Endothelial cell of umbilical vein (primary cell): ENCODE results near the gene PIGZ. TPM values are rescaled to one million over a fixed set of nuclear protein-coding genes. Genes with fewer than 3 reads are reported as not detected.

Source experiments
- BruUV-seq: library from RNA; stranded (reverse); fragments of 400-500 nt; replicated peaks from 2 replicates; lab custom pipeline; 2021; lab: Mats Ljungman, UMichigan
- CTCF ChIA-PET: fragments of 300-600, 350-600 bp; sonication (Branson Sonifier 250); formaldehyde crosslinking; loops from one replicate; lab custom pipeline; 2021; ENCODE audit warnings: antibody characterized with exemption, inconsistent platforms; lab: Charles Lee
- POLR2A ChIA-PET: fragments of 300-600, 350-600 bp; sonication (Branson Sonifier 250); formaldehyde crosslinking; loops from one replicate; lab custom pipeline; 2021; ENCODE audit warnings: antibody characterized with exemption, inconsistent platforms; lab: Charles Lee
- DNase-seq: peaks from one replicate; pipeline ENCODE4 v3.0.0-alpha.2; 2011; ENCODE audit warnings: low read depth, low spot score
- FAIRE-seq: peaks from 2 replicates; lab custom pipeline; 2011; peaks lifted over from hg19 to GRCh38; lab: Jason Lieb, UNC
- H2AFZ ChIP-seq: 2 replicates; pipeline ENCODE4 v1.6.0; 2012; ENCODE audit warnings: low read depth, low read length, control low read depth, inconsistent platforms
- H3K27ac ChIP-seq: 2 replicates; pipeline ENCODE4 v1.5.1; 2011; ENCODE audit warnings: low read depth, mild to moderate bottlenecking, control low read depth, low read length, moderate library complexity; ENCODE audit not compliant: insufficient read depth
- H3K27me3 ChIP-seq, 2 experiments: 2 replicates each; pipeline versions ENCODE4 v1.6.0 to v1.6.1; 2011; ENCODE audit warnings: low read length in 2 of 2, mixed read lengths in 1 of 2; ENCODE audit not compliant: control insufficient read depth in 2 of 2, insufficient read depth in 2 of 2
- H3K36me3 ChIP-seq, 2 experiments: 2 replicates in 1 of 2; 3 replicates in 1 of 2; pipeline ENCODE4 v1.5.1; 2011; ENCODE audit warnings: low read length in 2 of 2, mild to moderate bottlenecking in 1 of 2, moderate library complexity in 1 of 2; ENCODE audit not compliant: control insufficient read depth in 2 of 2, insufficient read depth in 2 of 2; ENCODE audit errors: extremely low read depth in 1 of 2
- H3K4me1 ChIP-seq: 3 replicates; pipeline ENCODE4 v1.5.1; 2011; ENCODE audit warnings: mild to moderate bottlenecking, low read length; ENCODE audit not compliant: control insufficient read depth, insufficient read depth; ENCODE audit errors: extremely low read depth
- H3K4me2 ChIP-seq: 2 replicates; pipeline ENCODE4 v1.6.1; 2011; ENCODE audit warnings: low read length, control low read depth, mixed read lengths; ENCODE audit not compliant: insufficient read depth
- H3K4me3 ChIP-seq, 3 experiments: fragments of 200-600 bp in 1 of 3; sonication (generic), shearing (Covaris generic) in 1 of 3; replicated peaks in 1 of 3; 2 replicates each; pipeline ENCODE4 v1.5.1; 2011 to 2016; ENCODE audit warnings: control low read depth in 3 of 3, low read length in 3 of 3, mild to moderate bottlenecking in 2 of 3, inconsistent platforms in 1 of 3, low read depth in 1 of 3, moderate library complexity in 1 of 3; ENCODE audit not compliant: insufficient read depth in 1 of 3
- H3K79me2 ChIP-seq: 2 replicates; pipeline ENCODE4 v1.6.0; 2012; ENCODE audit warnings: low read length, inconsistent platforms; ENCODE audit not compliant: control insufficient read depth, insufficient read depth
- H3K9ac ChIP-seq: replicated peaks from 2 replicates; pipeline ENCODE3; 2011; ENCODE audit warnings: low read length, control low read depth; ENCODE audit not compliant: insufficient read depth; ENCODE audit errors: extremely low read depth
- H3K9me1 ChIP-seq: replicated peaks from 3 replicates; pipeline ENCODE4 v1.6.0; 2011; ENCODE audit warnings: mild to moderate bottlenecking, low read length; ENCODE audit not compliant: control insufficient read depth, insufficient read depth; ENCODE audit errors: extremely low read depth
- H3K9me3 ChIP-seq: replicated peaks from 2 replicates; pipeline ENCODE4 v1.5.1; 2012; ENCODE audit warnings: low read length, inconsistent platforms; ENCODE audit not compliant: control insufficient read depth, insufficient read depth
- H4K20me1 ChIP-seq: replicated peaks from 2 replicates; pipeline ENCODE3; 2011; ENCODE audit warnings: mild to moderate bottlenecking, low read length; ENCODE audit not compliant: control insufficient read depth, insufficient read depth; ENCODE audit errors: extremely low read depth
- EZH2 ChIP-seq: IDR thresholded peaks from 2 replicates; pipeline ENCODE4 v1.6.1; 2012; ENCODE audit warnings: borderline replicate concordance, low read depth, mild to moderate bottlenecking, moderate library complexity, low read length, inconsistent platforms; ENCODE audit not compliant: severe bottlenecking
- FOS ChIP-seq: IDR thresholded peaks from 2 replicates; pipeline ENCODE4 v1.6.1; 2011; ENCODE audit warnings: mild to moderate bottlenecking, low read length, moderate library complexity, borderline replicate concordance; ENCODE audit not compliant: insufficient read depth
- GATA2 ChIP-seq: IDR thresholded peaks from 2 replicates; pipeline ENCODE4 v1.7.0; 2011; ENCODE audit warnings: low read depth, mild to moderate bottlenecking, moderate library complexity, mixed read lengths, low read length; ENCODE audit not compliant: insufficient read length, insufficient read depth
- JUN ChIP-seq: IDR thresholded peaks from 2 replicates; pipeline ENCODE4 v1.6.1; 2011; ENCODE audit warnings: borderline replicate concordance, low read depth; ENCODE audit not compliant: insufficient read length, insufficient read depth
- MYC ChIP-seq: IDR thresholded peaks from one replicate; pipeline ENCODE4 v1.6.1; 2011; ENCODE audit warnings: mild to moderate bottlenecking, low read depth, low read length
- POLR2A ChIP-seq: IDR thresholded peaks from 2 replicates; pipeline ENCODE4 v1.6.1; 2012; ENCODE audit warnings: low read depth, mild to moderate bottlenecking, control low read depth, low read length
- POLR2AphosphoS5 ChIP-seq: IDR thresholded peaks from 2 replicates; pipeline ENCODE4 v1.6.1; 2012; ENCODE audit warnings: low read depth, mild to moderate bottlenecking, control low read depth, low read length, moderate library complexity; ENCODE audit not compliant: insufficient read depth
- dilution Hi-C: fragments of 300-500 bp; cut with MboI; formaldehyde crosslinking; loops from one replicate; pipeline ENCODE4 v1.15.0; 2019; ENCODE audit warnings: low sequenced_read_pairs; ENCODE audit not compliant: extremely low pct_ligation_motif_present
- intact Hi-C: fragments of 100-400 bp; cut with micrococcal nuclease; formaldehyde crosslinking; loops from one replicate; pipeline ENCODE4 v1.10.0; 2022
- polyA plus RNA-seq, 4 experiments: library from polyadenylated mRNA; depleted of rRNA in 3 of 4; stranded (reverse) in 3 of 4; unstranded in 1 of 4; fragments of >200 nt; gene quantifications; 2 replicates each; pipeline versions ENCODE4 v1.2.1 to v1.2.3, GENCODE V29; 2011 to 2012; ENCODE audit warnings: missing spikeins in 1 of 4
- total RNA-seq: library from RNA; stranded (reverse); gene quantifications from 2 replicates; pipeline ENCODE4 v1.2.3, GENCODE V29; 2021
- TF ChIP-seq, protein P1 (sequence below): IDR thresholded peaks from 2 replicates; pipeline ENCODE4 v1.6.1; 2011; ENCODE audit not compliant: insufficient read depth, insufficient read length
- TF ChIP-seq, protein P2 (sequence below), 2 donors: IDR thresholded peaks; 1 replicate in 1 of 2; 2 replicates in 1 of 2; pipeline ENCODE4 v1.5.1; 2011; ENCODE audit warnings: low read length in 2 of 2, mild to moderate bottlenecking in 2 of 2, moderate library complexity in 2 of 2, control low read depth in 1 of 2, inconsistent platforms in 1 of 2, low read depth in 1 of 2; ENCODE audit not compliant: insufficient read depth in 1 of 2; ENCODE audit errors: extremely low read depth in 1 of 2

The PIGZ gene
- total and polyA plus RNA-seq, 2 donors (not counting 3 experiments of a cell fraction or from before 2014, with no cell fraction given): 6.0 to 6.5 TPM

DNA sequence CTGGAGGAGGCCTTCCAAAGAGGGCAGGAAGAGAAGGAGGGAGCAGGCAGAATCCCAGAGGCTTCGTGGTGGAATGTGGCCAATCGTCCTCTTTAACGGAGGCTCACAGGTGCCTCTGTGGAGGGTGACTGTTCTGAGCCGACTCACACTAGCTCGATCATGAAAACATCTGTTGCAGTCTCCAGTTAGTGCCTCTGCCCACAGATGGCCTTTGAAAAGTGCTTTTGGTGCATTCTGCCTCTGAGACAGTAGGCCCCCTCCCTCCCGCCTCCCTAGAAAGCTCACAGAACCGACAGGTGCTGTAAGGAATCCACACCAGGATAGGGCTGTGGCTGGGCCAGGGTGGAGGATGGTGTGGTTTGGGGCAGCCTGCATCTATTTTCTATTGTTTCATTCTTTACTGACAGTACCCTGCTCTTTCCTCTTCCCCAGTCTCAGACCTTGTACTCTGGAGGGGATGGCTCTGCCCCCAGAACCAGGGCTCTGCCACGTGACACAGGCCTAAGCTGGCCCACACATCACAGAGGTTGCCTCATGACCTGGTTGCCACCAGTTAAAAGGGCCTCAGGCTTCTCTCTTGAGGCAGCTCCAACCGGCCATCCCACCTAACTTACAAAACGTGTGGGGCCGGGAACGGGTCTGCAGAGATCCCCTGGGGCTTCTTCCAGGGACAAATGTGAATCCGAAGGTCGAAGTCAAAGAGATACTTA lies 27.2 kb upstream of the PIGZ start:
- POLR2A ChIA-PET: no interaction called here

More for the DNA sequence above, 27.2 kb upstream of the PIGZ start:
- Histone ChIP-seq H4K20me1 (no peaks in the 10 kb centered on the region), H3K79me2 (no peaks in the 10 kb centered on the region), H3K4me2 (no peak overlapping the region), H3K27ac (no peak overlapping the region), H3K27me3 (no peaks in the 10 kb centered on the region), H3K9me1 (no peaks in the 10 kb centered on the region), H3K9me3 (no peaks in the 10 kb centered on the region), H3K36me3 (no peaks in the 10 kb centered on the region), H2AFZ (no peak overlapping the region), H3K9ac (no peak overlapping the region), H3K4me1 (no peaks in the 10 kb centered on the region), H3K4me3 (no peak overlapping the region)
- dilution Hi-C loops (no loop called here), intact Hi-C loops (no loop called here)
- CTCF ChIA-PET: no interaction called here
- DNase-seq: no peak
- TF ChIP-seq EZH2 (no peak), POLR2A (no peak), FOS (no peak), JUN (no peak), POLR2AphosphoS5 (no peak), MYC (no peak), GATA2 (no peak)
- TF ChIP-seq, protein P1, sequence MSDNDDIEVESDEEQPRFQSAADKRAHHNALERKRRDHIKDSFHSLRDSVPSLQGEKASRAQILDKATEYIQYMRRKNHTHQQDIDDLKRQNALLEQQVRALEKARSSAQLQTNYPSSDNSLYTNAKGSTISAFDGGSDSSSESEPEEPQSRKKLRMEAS: no peak
- TF ChIP-seq, protein P2, sequence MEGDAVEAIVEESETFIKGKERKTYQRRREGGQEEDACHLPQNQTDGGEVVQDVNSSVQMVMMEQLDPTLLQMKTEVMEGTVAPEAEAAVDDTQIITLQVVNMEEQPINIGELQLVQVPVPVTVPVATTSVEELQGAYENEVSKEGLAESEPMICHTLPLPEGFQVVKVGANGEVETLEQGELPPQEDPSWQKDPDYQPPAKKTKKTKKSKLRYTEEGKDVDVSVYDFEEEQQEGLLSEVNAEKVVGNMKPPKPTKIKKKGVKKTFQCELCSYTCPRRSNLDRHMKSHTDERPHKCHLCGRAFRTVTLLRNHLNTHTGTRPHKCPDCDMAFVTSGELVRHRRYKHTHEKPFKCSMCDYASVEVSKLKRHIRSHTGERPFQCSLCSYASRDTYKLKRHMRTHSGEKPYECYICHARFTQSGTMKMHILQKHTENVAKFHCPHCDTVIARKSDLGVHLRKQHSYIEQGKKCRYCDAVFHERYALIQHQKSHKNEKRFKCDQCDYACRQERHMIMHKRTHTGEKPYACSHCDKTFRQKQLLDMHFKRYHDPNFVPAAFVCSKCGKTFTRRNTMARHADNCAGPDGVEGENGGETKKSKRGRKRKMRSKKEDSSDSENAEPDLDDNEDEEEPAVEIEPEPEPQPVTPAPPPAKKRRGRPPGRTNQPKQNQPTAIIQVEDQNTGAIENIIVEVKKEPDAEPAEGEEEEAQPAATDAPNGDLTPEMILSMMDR (IDR thresholded peaks at IDR 0.05; ENCODE audit: extremely low read depth in 1 of 2, insufficient read depth in 1 of 2, low read depth in 1 of 2, low read length in 2 of 2): no peak
- BruUV-seq: no TSS peak
- no peak for FAIRE-seq
